ENCODE results near the gene PCGF1. TPM values are rescaled to one million over a fixed set of nuclear protein-coding genes. Genes with fewer than 3 reads are reported as not detected.

PCGF1 gene
- total RNA-seq, 1 experiment from 2014 or later, result 39.9 TPM

- Histone ChIP-seq H3K79me2 (ENCODE audit: insufficient read depth, low read length) (no peaks in the 10 kb centered on the region), H3K4me2 (ENCODE audit: low read length) (no peak within 1 kb of the TSS), H3K27ac (ENCODE audit: low read depth, low read length) (no peak within 1 kb of the TSS), H2AFZ (ENCODE audit: low read depth, low read length, poor library complexity, severe bottlenecking) (no peak within 1 kb of the TSS), H3K36me3 (ENCODE audit: control insufficient read depth in 1 of 2, insufficient read depth in 2 of 2, low read length in 2 of 2) (no peaks in the 10 kb centered on the region), H3K9me3 (ENCODE audit: control insufficient read depth in 1 of 2, insufficient read depth in 1 of 2, low read depth in 1 of 2, low read length in 2 of 2) (no peaks in the 10 kb centered on the region), H3K4me1 (ENCODE audit: control insufficient read depth in 1 of 2, insufficient read depth in 2 of 2, low read length in 2 of 2) (peaks cover 16 to 34% of the 10 kb centered on the region in 2 experiments), H4K20me1 (ENCODE audit: insufficient read depth) (no peaks in the 10 kb centered on the region), H3K9ac (ENCODE audit: low read length) (no peak within 1 kb of the TSS), H3K4me3 (replicated peaks in 1 of 2; ENCODE audit: low read depth in 1 of 2, low read length in 2 of 2) (no peak within 1 kb of the TSS), H3K27me3 (ENCODE audit: insufficient read depth, low read length) (no peaks in the 10 kb centered on the region), H3K9me2 (ENCODE audit: insufficient read depth) (no peaks in the 10 kb centered on the region)
- TF ChIP-seq YY1 (IDR thresholded peaks at IDR 0.05; ENCODE audit: extremely low read depth, insufficient replicate concordance, low read depth, low read length) (no peak), EZH2 (IDR thresholded peaks at IDR 0.05) (no peak), CEBPB (IDR thresholded peaks at IDR 0.05; ENCODE audit: low read depth) (no peak), FOSL1 (IDR thresholded peaks at IDR 0.05; ENCODE audit: low read depth) (no peak), ZNF274 (IDR thresholded peaks at IDR 0.05; ENCODE audit: low read depth, low read length) (no peak), JUND (IDR thresholded peaks at IDR 0.05) (no peak), POLR2AphosphoS5 (IDR thresholded peaks at IDR 0.05; ENCODE audit: low read depth, low read length) (no peak), POLR2A (IDR thresholded peaks at IDR 0.05; ENCODE audit: borderline replicate concordance, extremely low read depth, insufficient read depth, insufficient read length) (no peak), ELF1 (IDR thresholded peaks at IDR 0.05; ENCODE audit: borderline replicate concordance, low read depth) (no peak), ATF3 (IDR thresholded peaks at IDR 0.05) (no peak), CBX3 (IDR thresholded peaks at IDR 0.05; ENCODE audit: low read depth) (no peak), EZH2phosphoT487 (IDR thresholded peaks at IDR 0.05; ENCODE audit: borderline replicate concordance) (no peak), REST (IDR thresholded peaks at IDR 0.05; ENCODE audit: low read depth) (no peak)
- intact Hi-C loops (cut with micrococcal nuclease), result no loop called here
- ChIA-PET POLR2A (no interaction called here), CTCF (no interaction called here), RAD21 (ENCODE audit: low non-redundant PET in 1 of 2, low total read pairs in 2 of 2, uncharacterized antibody in 2 of 2, unreplicated experiment in 2 of 2) (no interaction called here)
- ATAC-seq, result no peak
- no TSS peak for BruUV-seq (replicated peaks)
- DNase-seq (ENCODE audit: low read depth, low spot score), result no peak
Measured at GRCh38 chr2:74499267-74499939, 8.1 kb downstream of the PCGF1 start, which contains the start of gene LBX2. Gene LBX2 (minus strand): TSS chr2:74499603. CDS start chr2:74499537, 66 bp downstream.
